ENCODE results near the gene GATD1.

GATD1 gene

GRCh38 chr11:795634-796564 lies 18.6 kb upstream of the GATD1 start:
- peak; percentile 70 for DNase-seq (ENCODE audit: low spot score)

- DNase-seq (ENCODE audit: low spot score): no peak
Observed at GRCh38 chr11:794766-795633, 17.7 kb upstream of the GATD1 start.

GRCh38 chr11:794013-794765 lies 16.9 kb upstream of the GATD1 start:
- DNase-seq (ENCODE audit: low spot score): no peak

GRCh38 chr11:793556-793955 lies 16.3 kb upstream of the GATD1 start:
- no peak for DNase-seq (ENCODE audit: low spot score)

GRCh38 chr11:792873-793272 lies 15.6 kb upstream of the GATD1 start:
- DNase-seq (ENCODE audit: low spot score): no peak

GRCh38 chr11:792535-792821 lies 15.2 kb upstream of the GATD1 start:
- no peak for DNase-seq (ENCODE audit: low spot score)

- no peak for DNase-seq (ENCODE audit: low spot score)
Observed at GRCh38 chr11:791658-792534, 14.6 kb upstream of the GATD1 start.

- DNase-seq (ENCODE audit: low spot score): no peak
Observed at GRCh38 chr11:790721-791564, 13.7 kb upstream of the GATD1 start.

- no peak for DNase-seq (ENCODE audit: low spot score)
Observed at GRCh38 chr11:789943-790342, 12.7 kb upstream of the GATD1 start, which contains the start of gene CEND1. TSS of gene CEND1 (minus strand) at chr11:790090. CDS start at chr11:788576, 1,514 bp downstream.

- DNase-seq (ENCODE audit: low spot score): no peak
Observed at GRCh38 chr11:788953-789940, 12.0 kb upstream of the GATD1 start.

GRCh38 chr11:788009-788640 lies 10.8 kb upstream of the GATD1 start:
- no peak for DNase-seq (ENCODE audit: low spot score)

- no peak for DNase-seq (ENCODE audit: low spot score)
Observed at GRCh38 chr11:787084-787675, 9.9 kb upstream of the GATD1 start.

GRCh38 chr11:786235-787083 lies 9.2 kb upstream of the GATD1 start:
- no peak for DNase-seq (ENCODE audit: low spot score)

GRCh38 chr11:783581-784015 lies 6.3 kb upstream of the GATD1 start:
- no peak for DNase-seq (ENCODE audit: low spot score)

- no peak for DNase-seq (ENCODE audit: low spot score)
Observed at GRCh38 chr11:782264-783174, 5.2 kb upstream of the GATD1 start.

- no peak for DNase-seq (ENCODE audit: low spot score)
Observed at GRCh38 chr11:779955-780532, 2.8 kb upstream of the GATD1 start.

All from kidney capillary endothelial cell (primary cell).